WERI-Rb-1 (cell line): ENCODE data around the gene STAB1.

ENCODE experiments used
- DNase-seq: peaks from one replicate; pipeline ENCODE4 v3.0.0-alpha.2; 2020
- H3K27ac ChIP-seq: fragments of 250-450 bp; sonication (Bioruptor Pico); 2 replicates; pipeline ENCODE4 v1.5.1; 2020; ENCODE audit warnings: mild to moderate bottlenecking, moderate library complexity
- H3K27me3 ChIP-seq: fragments of 250-450 bp; sonication (Bioruptor Pico); 2 replicates; pipeline ENCODE4 v1.5.1; 2021; ENCODE audit warnings: mild to moderate bottlenecking, low read depth, moderate library complexity; ENCODE audit not compliant: insufficient read depth, severe bottlenecking
- H3K36me3 ChIP-seq: fragments of 250-450 bp; sonication (Bioruptor Pico); 2 replicates; pipeline ENCODE4 v1.5.1; 2020; ENCODE audit warnings: mild to moderate bottlenecking, moderate library complexity
- H3K4me3 ChIP-seq: 2 replicates; pipeline ENCODE4 v1.5.1; 2011; ENCODE audit warnings: low read depth, mild to moderate bottlenecking, control low read depth, low read length
- H3K9me3 ChIP-seq: fragments of 250-450 bp; sonication (Bioruptor Pico); 2 replicates; pipeline ENCODE4 v1.5.1; 2021; ENCODE audit warnings: mild to moderate bottlenecking, moderate library complexity; ENCODE audit not compliant: severe bottlenecking
- TF ChIP-seq, protein P1 (sequence below): IDR thresholded peaks from 2 replicates; pipeline ENCODE4 v1.5.1; 2011; ENCODE audit warnings: low read depth, mild to moderate bottlenecking, control low read depth, inconsistent platforms, low read length

STAB1 gene

DNA sequence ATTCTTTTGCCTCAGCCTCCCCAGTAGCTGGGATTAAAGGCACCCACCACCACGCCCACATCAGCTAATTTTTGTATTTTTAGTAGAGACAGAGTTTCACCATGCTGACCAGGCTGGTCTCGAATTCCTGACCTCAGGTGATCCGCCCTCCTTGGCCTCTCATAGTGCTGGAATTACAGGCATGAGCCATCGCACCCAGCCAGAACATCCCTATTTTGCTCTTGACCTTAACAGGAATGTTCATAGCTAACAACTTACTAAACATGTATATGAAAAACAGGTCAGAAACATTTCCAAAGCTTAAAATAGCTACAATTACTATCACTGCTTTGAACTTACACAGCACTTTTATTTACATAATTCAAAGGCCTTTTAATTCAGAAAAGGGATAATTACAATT is 74.9 kb downstream of the STAB1 start:
- no peak for DNase-seq
- Histone ChIP-seq H3K4me3 (no peak overlapping the region), H3K36me3 (peaks cover 38% of the 10 kb centered on the region), H3K9me3 (no peaks in the 10 kb centered on the region), H3K27ac (no peak overlapping the region), H3K27me3 (no peaks in the 10 kb centered on the region)
- TF ChIP-seq, protein P1, sequence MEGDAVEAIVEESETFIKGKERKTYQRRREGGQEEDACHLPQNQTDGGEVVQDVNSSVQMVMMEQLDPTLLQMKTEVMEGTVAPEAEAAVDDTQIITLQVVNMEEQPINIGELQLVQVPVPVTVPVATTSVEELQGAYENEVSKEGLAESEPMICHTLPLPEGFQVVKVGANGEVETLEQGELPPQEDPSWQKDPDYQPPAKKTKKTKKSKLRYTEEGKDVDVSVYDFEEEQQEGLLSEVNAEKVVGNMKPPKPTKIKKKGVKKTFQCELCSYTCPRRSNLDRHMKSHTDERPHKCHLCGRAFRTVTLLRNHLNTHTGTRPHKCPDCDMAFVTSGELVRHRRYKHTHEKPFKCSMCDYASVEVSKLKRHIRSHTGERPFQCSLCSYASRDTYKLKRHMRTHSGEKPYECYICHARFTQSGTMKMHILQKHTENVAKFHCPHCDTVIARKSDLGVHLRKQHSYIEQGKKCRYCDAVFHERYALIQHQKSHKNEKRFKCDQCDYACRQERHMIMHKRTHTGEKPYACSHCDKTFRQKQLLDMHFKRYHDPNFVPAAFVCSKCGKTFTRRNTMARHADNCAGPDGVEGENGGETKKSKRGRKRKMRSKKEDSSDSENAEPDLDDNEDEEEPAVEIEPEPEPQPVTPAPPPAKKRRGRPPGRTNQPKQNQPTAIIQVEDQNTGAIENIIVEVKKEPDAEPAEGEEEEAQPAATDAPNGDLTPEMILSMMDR = no peak

DNA sequence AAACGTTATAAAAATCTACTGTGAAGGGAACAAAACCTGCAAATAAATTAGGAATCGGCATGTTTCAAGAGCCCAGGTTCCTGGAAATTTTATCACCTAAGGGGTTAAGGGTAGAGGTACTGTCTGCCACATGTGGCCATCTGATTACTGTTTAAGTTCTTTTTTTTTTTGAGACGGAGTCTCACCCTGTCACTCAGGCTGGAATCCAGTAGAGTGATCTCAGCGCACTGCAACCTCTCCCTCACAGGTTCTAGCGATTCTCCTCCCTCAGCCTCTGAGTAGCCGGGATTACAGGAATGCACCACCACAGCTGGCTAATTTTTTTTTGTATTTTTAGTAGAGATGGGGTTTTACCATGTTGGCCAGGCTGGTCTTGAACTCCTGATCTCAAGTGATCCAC is 77.1 kb downstream of the STAB1 start:
- Histone ChIP-seq H3K4me3 (no peak overlapping the region), H3K27me3 (no peaks in the 10 kb centered on the region), H3K27ac (no peak overlapping the region), H3K36me3 (peaks cover 51% of the 10 kb centered on the region), H3K9me3 (no peaks in the 10 kb centered on the region)
- TF ChIP-seq, protein P1 = no peak
- no peak for DNase-seq
